H1 (cell line): ENCODE results near the gene FADS2. TPM values are rescaled to one million over a fixed set of nuclear protein-coding genes. Genes with fewer than 3 reads are reported as not detected.

Source experiments
- CHD2 ChIP-seq: IDR thresholded peaks from 2 replicates; pipeline ENCODE4 v1.6.1; 2012; ENCODE audit warnings: low read length, improper control_type of control experiment
- EP300 ChIP-seq, 2 experiments: IDR thresholded peaks; 1 replicate in 1 of 2; 2 replicates in 1 of 2; pipeline ENCODE4 v1.6.1; 2011 to 2012; ENCODE audit warnings: low read depth in 2 of 2, low read length in 2 of 2, mild to moderate bottlenecking in 2 of 2, borderline replicate concordance in 1 of 2, inconsistent platforms in 1 of 2, moderate library complexity in 1 of 2
- polyA plus RNA-seq, 7 experiments: library from polyadenylated mRNA; depleted of rRNA in 3 of 7; stranded (reverse) in 5 of 7; unstranded in 2 of 7; fragments of >200 nt in 5 of 7; fragments of 200-250 nt in 2 of 7; gene quantifications; 1 replicate in 5 of 7; 2 replicates in 1 of 7; 4 replicates in 1 of 7; pipeline versions ENCODE4 v1.2.1 to v1.2.3, GENCODE V29; 2011 to 2013; ENCODE audit warnings: missing spikeins in 2 of 7, mixed read lengths in 2 of 7
- total RNA-seq: library from RNA; stranded (reverse); fragmentation: NEBNext Ultra II Directional; extraction: Animal tissue kit (Norgen Biotek cat#: 25700); gene quantifications from 2 replicates; pipeline ENCODE4 v1.2.1, GENCODE V29; 2021
- TF ChIP-seq, protein P1 (sequence below): IDR thresholded peaks from 2 replicates; pipeline ENCODE4 v1.6.1; 2012; ENCODE audit warnings: inconsistent platforms

Gene FADS2
- total and polyA plus RNA-seq, 2 of the 8 experiments (the other 6 are each of a cell fraction or from before 2014, with no cell fraction given) = 499 to 701 TPM

DNA sequence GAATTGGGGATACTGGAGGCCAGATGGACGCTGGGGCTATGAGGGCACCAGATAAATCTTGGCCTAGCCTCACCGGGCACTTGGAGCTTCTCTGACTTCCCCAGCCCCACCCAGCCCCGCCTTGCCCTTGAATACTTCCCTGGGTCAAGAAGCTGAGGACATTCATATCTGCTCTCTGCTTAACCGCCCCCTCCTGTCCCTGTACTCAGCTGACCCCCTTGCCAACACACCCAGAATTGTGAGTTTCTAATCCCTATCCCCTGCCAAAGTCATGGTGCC lies 41.3 kb downstream of the FADS2 start (continued):
- TF ChIP-seq, protein P1, sequence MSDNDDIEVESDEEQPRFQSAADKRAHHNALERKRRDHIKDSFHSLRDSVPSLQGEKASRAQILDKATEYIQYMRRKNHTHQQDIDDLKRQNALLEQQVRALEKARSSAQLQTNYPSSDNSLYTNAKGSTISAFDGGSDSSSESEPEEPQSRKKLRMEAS = no peak
- TF ChIP-seq EP300 (IDR thresholded peaks at IDR 0.05; ENCODE audit: borderline replicate concordance in 1 of 2, low read depth in 2 of 2, low read length in 2 of 2) (no peak), CHD2 (no peak)
